WTC11 (cell line): ENCODE results near the gene PTPRN2. TPM values are rescaled to one million over a fixed set of nuclear protein-coding genes. Genes with fewer than 3 reads are reported as not detected.
"Not testable (repeated sequence)": the region's sequence is repeated elsewhere in the genome, so short reads cannot be mapped to it uniquely, and the experiment has no call there.

Experiments used
- ATAC-seq: fragments of 200-7000 bp; cut with Tn5 transposase; 2 replicates; pipeline ENCODE4 v1.10.0; 2021; ENCODE audit warnings: mild to moderate bottlenecking, moderate library complexity
- CTCF ChIA-PET: fragments of 300-600 bp; sonication (Branson Sonifier 250); formaldehyde crosslinking; loops from one replicate; lab custom pipeline; 2021; ENCODE audit warnings: antibody characterized with exemption; lab: Charles Lee
- POLR2A ChIA-PET: fragments of 350-600 bp; sonication (Branson Sonifier 250); formaldehyde crosslinking; loops from one replicate; lab custom pipeline; 2021; ENCODE audit warnings: antibody characterized with exemption; lab: Charles Lee
- DNase-seq: peaks from one replicate; pipeline ENCODE4 v3.0.0; 2021; ENCODE audit warnings: low spot score
- H3K27ac Mint-ChIP-seq: 2 replicates; pipeline ENCODE4 v1.8.0; 2021; ENCODE audit warnings: mixed read lengths
- H3K27me3 Mint-ChIP-seq: 2 replicates; pipeline ENCODE4 v1.8.0; 2021; ENCODE audit warnings: low read depth, mild to moderate bottlenecking, moderate library complexity, mixed read lengths
- H3K36me3 Mint-ChIP-seq: 2 replicates; pipeline ENCODE4 v1.8.0; 2021; ENCODE audit warnings: mixed read lengths
- H3K4me1 Mint-ChIP-seq: 2 replicates; pipeline ENCODE4 v1.8.0; 2022; ENCODE audit warnings: mixed read lengths
- H3K4me3 Mint-ChIP-seq: 2 replicates; pipeline ENCODE4 v1.8.0; 2021; ENCODE audit warnings: mild to moderate bottlenecking, moderate library complexity, mixed read lengths
- H3K9me3 Mint-ChIP-seq: 2 replicates; pipeline ENCODE4 v1.8.0; 2021; ENCODE audit warnings: mixed read lengths
- ETV6 ChIP-seq: sonication (generic); formaldehyde crosslinking; IDR thresholded peaks from 2 replicates; pipeline ENCODE4 v1.8.1; 2022; ENCODE audit warnings: mild to moderate bottlenecking, missing genetic modification reagents
- KAT7 ChIP-seq: sonication (generic); formaldehyde crosslinking; IDR thresholded peaks from 2 replicates; pipeline ENCODE4 v1.8.1; 2023; ENCODE audit warnings: missing genetic modification reagents, mild to moderate bottlenecking, borderline replicate concordance
- SOX15 ChIP-seq: fragments of 250-450 bp; sonication (Bioruptor Pico); IDR thresholded peaks from 2 replicates; pipeline ENCODE4 v1.9.0; 2021; ENCODE audit warnings: mild to moderate bottlenecking
- ZNF263 ChIP-seq: sonication (generic); formaldehyde crosslinking; IDR thresholded peaks from 2 replicates; pipeline ENCODE4 v1.8.1; 2022; ENCODE audit warnings: low read depth, mild to moderate bottlenecking, moderate library complexity, missing genetic modification reagents
- total RNA-seq: library from RNA; stranded (reverse); gene quantifications from 3 replicates; pipeline ENCODE4 v1.2.3, GENCODE V29; 2021
- TF ChIP-seq, protein P1 (sequence below): fragments of 250-450 bp; sonication (Bioruptor Pico); IDR thresholded peaks from 2 replicates; pipeline ENCODE4 v2.1.2; 2022; ENCODE audit warnings: mild to moderate bottlenecking, moderate library complexity
- TF ChIP-seq, protein P2 (sequence below): sonication (generic); formaldehyde crosslinking; IDR thresholded peaks from 2 replicates; pipeline ENCODE4 v1.8.0; 2022; ENCODE audit warnings: missing genetic modification reagents
- TF ChIP-seq, protein P3 (sequence below): fragments of 250-450 bp; sonication (Bioruptor Pico); IDR thresholded peaks from 2 replicates; pipeline ENCODE4 v1.9.0; 2021; ENCODE audit warnings: mild to moderate bottlenecking
- TF ChIP-seq, protein P4 (sequence below): sonication (generic); formaldehyde crosslinking; IDR thresholded peaks from 2 replicates; pipeline ENCODE4 v1.8.1; 2023; ENCODE audit warnings: mild to moderate bottlenecking, missing genetic modification reagents, moderate library complexity

The PTPRN2 gene
- total RNA-seq, 1 experiment from 2014 or later, result 4.7 TPM

DNA sequence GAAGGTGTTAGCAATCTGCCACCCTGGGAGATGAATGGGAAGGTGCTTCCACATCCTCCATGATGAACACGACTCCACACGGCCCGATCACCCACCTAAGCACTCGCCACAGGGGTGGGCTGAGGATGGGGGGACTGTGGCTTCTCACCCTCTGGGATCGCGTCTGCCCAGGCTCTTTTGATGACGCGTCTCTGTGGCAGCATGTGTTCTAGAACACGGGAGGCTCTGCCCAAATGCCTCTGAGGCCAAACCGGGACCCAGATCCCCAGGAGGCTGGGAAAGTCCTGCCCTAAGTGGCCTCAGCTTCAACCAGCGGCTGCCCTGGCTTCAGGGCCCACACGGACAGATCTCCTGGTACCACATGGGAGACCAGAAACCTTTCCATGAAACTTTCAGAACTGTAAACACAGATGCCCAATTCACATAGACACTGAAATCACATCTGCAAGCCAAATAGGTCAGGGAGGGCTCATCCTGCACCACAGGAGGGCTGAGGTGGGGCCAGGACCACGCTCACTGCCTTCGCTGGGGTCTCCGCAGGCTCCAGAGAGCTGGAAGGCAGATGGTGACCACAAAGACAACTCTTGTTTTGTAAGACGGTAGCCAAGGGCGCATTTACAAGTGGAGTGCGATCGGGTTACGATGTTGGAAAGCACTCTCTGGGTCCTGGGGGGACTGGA lies 200.6 kb downstream of the PTPRN2 start:
- H3K4me3 Mint-ChIP-seq, result no peak overlapping the region
- TF ChIP-seq, protein P1, sequence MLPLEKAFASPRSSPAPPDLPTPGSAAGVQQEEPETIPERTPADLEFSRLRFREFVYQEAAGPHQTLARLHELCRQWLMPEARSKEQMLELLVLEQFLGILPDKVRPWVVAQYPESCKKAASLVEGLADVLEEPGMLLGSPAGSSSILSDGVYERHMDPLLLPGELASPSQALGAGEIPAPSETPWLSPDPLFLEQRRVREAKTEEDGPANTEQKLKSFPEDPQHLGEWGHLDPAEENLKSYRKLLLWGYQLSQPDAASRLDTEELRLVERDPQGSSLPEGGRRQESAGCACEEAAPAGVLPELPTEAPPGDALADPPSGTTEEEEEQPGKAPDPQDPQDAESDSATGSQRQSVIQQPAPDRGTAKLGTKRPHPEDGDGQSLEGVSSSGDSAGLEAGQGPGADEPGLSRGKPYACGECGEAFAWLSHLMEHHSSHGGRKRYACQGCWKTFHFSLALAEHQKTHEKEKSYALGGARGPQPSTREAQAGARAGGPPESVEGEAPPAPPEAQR (CRISPR knock-in tag), result no peak
- TF ChIP-seq, protein P2, sequence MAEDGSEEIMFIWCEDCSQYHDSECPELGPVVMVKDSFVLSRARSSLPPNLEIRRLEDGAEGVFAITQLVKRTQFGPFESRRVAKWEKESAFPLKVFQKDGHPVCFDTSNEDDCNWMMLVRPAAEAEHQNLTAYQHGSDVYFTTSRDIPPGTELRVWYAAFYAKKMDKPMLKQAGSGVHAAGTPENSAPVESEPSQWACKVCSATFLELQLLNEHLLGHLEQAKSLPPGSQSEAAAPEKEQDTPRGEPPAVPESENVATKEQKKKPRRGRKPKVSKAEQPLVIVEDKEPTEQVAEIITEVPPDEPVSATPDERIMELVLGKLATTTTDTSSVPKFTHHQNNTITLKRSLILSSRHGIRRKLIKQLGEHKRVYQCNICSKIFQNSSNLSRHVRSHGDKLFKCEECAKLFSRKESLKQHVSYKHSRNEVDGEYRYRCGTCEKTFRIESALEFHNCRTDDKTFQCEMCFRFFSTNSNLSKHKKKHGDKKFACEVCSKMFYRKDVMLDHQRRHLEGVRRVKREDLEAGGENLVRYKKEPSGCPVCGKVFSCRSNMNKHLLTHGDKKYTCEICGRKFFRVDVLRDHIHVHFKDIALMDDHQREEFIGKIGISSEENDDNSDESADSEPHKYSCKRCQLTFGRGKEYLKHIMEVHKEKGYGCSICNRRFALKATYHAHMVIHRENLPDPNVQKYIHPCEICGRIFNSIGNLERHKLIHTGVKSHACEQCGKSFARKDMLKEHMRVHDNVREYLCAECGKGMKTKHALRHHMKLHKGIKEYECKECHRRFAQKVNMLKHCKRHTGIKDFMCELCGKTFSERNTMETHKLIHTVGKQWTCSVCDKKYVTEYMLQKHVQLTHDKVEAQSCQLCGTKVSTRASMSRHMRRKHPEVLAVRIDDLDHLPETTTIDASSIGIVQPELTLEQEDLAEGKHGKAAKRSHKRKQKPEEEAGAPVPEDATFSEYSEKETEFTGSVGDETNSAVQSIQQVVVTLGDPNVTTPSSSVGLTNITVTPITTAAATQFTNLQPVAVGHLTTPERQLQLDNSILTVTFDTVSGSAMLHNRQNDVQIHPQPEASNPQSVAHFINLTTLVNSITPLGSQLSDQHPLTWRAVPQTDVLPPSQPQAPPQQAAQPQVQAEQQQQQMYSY (CRISPR knock-in tag), result no peak
- no peak for TF ChIP-seq SOX15 (CRISPR knock-in tag)
- TF ChIP-seq KAT7 (CRISPR knock-in tag), result no peak
- DNase-seq (no peak), ATAC-seq (no peak)
- peaks cover 32% of the 10 kb centered on the region for H3K4me1 Mint-ChIP-seq
- no peaks in the 10 kb centered on the region for H3K27me3 Mint-ChIP-seq
- ChIA-PET POLR2A (no interaction called here), CTCF (interaction anchor here (0.6 to 1.2 kb wide), 4 partner anchors 9 to 175 kb away, joined by 3 to 5 read pairs (median 4); no protein-coding TSS in a partner anchor)
- no peak overlapping the region for H3K27ac Mint-ChIP-seq
- peaks cover 6% of the 10 kb centered on the region for H3K36me3 Mint-ChIP-seq
- peaks cover 8% of the 10 kb centered on the region; the same call in 1 of the 2 replicates for H3K9me3 Mint-ChIP-seq

DNA sequence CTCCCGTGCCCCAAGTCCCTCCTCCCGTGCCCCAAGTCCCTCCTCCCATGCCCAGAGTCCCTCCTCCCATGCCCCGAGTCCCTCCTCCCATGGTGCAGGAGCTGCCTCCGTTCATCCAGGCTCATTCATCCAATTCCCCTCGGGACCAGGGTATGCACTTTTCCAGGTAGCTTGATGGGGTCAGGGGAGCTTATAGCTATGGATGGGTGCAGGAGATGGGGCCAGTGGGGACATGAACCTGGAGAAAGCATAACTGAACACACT lies 201.3 kb downstream of the PTPRN2 start:
- Mint-ChIP-seq H3K4me1 (peaks cover 32% of the 10 kb centered on the region), H3K4me3 (no peak overlapping the region), H3K27ac (no peak overlapping the region), H3K27me3 (peaks cover 3% of the 10 kb centered on the region; the same call in 1 of the 2 replicates), H3K36me3 (peaks cover 11% of the 10 kb centered on the region), H3K9me3 (peaks cover 15% of the 10 kb centered on the region)
- CTCF ChIA-PET, result interaction anchor here (0.6 to 1.2 kb wide), 4 partner anchors 9 to 174 kb away, joined by 3 to 5 read pairs (median 4); no protein-coding TSS in a partner anchor
- TF ChIP-seq, protein P3, sequence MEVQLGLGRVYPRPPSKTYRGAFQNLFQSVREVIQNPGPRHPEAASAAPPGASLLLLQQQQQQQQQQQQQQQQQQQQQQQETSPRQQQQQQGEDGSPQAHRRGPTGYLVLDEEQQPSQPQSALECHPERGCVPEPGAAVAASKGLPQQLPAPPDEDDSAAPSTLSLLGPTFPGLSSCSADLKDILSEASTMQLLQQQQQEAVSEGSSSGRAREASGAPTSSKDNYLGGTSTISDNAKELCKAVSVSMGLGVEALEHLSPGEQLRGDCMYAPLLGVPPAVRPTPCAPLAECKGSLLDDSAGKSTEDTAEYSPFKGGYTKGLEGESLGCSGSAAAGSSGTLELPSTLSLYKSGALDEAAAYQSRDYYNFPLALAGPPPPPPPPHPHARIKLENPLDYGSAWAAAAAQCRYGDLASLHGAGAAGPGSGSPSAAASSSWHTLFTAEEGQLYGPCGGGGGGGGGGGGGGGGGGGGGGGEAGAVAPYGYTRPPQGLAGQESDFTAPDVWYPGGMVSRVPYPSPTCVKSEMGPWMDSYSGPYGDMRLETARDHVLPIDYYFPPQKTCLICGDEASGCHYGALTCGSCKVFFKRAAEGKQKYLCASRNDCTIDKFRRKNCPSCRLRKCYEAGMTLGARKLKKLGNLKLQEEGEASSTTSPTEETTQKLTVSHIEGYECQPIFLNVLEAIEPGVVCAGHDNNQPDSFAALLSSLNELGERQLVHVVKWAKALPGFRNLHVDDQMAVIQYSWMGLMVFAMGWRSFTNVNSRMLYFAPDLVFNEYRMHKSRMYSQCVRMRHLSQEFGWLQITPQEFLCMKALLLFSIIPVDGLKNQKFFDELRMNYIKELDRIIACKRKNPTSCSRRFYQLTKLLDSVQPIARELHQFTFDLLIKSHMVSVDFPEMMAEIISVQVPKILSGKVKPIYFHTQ (CRISPR knock-in tag), result no peak
- peak; percentile 83; the same call in 1 of the 2 replicates for TF ChIP-seq ZNF263 (CRISPR knock-in tag)
- DNase-seq (no peak), ATAC-seq (no peak)
- POLR2A ChIA-PET, result interaction anchor here (0.7 kb wide), 1 partner anchor 9 kb away, joined by 3 read pairs; no protein-coding TSS in a partner anchor

DNA sequence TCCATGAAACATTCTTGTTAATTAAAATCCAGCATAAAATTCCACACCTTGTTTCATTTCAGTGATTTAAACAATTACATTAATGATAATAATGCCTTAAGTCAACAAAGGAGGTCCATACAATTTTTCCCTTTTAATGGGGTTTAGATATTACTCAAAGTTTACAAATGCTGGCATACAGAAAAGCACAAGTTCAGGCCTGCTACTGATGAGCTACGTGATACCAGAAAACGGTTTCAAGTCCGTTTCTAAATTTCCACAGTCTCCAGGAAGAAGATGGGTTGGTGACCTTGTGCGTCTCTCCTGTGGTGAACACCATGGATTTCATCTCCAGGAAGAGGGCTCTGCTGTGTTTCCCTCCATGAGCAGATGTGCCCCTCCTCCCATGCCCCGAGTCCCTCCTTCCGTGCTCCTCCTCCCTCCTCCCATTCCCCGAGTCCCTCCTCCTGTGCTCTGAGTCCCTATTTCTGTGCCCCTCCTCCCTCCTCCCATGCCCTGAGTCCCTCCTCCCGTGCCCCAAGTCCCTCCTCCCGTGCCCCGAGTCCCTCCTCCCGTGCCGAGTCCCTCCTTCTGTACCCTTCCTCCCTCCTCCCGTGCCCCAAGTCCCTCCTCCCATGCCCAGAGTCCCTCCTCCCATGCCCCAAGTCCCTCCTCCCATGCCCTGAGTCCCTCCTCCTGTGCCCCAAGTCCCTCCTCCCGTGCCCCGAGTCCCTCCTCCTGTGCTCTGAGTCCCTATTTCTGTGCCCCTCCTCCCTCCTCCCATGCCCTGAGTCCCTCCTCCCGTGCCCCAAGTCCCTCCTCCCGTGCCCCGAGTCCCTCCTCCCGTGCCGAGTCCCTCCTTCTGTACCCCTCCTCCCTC lies 201.9 kb downstream of the PTPRN2 start:
- Mint-ChIP-seq H3K36me3 (peaks cover 16% of the 10 kb centered on the region), H3K4me1 (peaks cover 32% of the 10 kb centered on the region), H3K9me3 (peaks cover 20% of the 10 kb centered on the region)
- CTCF ChIA-PET, result interaction anchor here (0.6 to 1.0 kb wide), 3 partner anchors 10 to 174 kb away, joined by 3 to 5 read pairs (median 4); no protein-coding TSS in a partner anchor
- peak; percentile 60 for TF ChIP-seq ZNF263 (CRISPR knock-in tag)
- not testable (repeated sequence) for ATAC-seq, H3K27me3 Mint-ChIP-seq, H3K4me3 Mint-ChIP-seq, H3K27ac Mint-ChIP-seq, DNase-seq
- POLR2A ChIA-PET, result interaction anchor here (0.7 kb wide), 1 partner anchor 10 kb away, joined by 3 read pairs; no protein-coding TSS in a partner anchor

DNA sequence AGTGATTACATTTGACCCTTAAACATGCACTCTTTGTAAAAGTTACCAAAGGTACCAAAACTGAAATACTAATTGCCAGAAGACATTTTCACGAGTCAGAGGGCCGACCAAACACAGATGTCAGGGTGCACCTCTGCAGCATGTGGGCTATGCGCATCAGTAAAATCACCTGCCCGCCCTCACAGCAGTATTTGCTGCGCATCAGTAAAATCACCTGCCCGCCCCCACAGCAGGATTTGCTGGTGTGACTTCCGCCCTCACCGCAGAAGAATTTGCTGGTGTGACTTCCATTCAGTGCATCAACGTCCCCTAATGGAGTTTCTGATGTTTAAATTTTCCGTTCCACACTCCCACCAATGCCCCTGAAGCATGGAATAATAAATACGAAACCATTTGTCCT lies 202.9 kb downstream of the PTPRN2 start:
- POLR2A ChIA-PET, result no interaction called here
- H3K4me1 Mint-ChIP-seq, result peaks cover 32% of the 10 kb centered on the region
- ATAC-seq (no peak), DNase-seq (no peak)
- H3K36me3 Mint-ChIP-seq, result peaks cover 26% of the 10 kb centered on the region
- CTCF ChIA-PET, result no interaction called here
- no peak overlapping the region for H3K4me3 Mint-ChIP-seq
- peaks cover 13% of the 10 kb centered on the region; the same call in 1 of the 2 replicates for H3K27me3 Mint-ChIP-seq
- peaks cover 30% of the 10 kb centered on the region for H3K9me3 Mint-ChIP-seq
- TF ChIP-seq ETV6 (CRISPR knock-in tag), result 0 out of 2 replicates have a peak, but pooled peaks have one; percentile 49
- TF ChIP-seq, protein P4, sequence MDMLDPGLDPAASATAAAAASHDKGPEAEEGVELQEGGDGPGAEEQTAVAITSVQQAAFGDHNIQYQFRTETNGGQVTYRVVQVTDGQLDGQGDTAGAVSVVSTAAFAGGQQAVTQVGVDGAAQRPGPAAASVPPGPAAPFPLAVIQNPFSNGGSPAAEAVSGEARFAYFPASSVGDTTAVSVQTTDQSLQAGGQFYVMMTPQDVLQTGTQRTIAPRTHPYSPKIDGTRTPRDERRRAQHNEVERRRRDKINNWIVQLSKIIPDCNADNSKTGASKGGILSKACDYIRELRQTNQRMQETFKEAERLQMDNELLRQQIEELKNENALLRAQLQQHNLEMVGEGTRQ (CRISPR knock-in tag), result no peak
- no peak for TF ChIP-seq KAT7 (CRISPR knock-in tag)
- TF ChIP-seq, all 79 proteins: peak for 1
- H3K27ac Mint-ChIP-seq, result no peak overlapping the region
